Measurements from ENCODE around the gene SERP2.

SERP2 gene

DNA sequence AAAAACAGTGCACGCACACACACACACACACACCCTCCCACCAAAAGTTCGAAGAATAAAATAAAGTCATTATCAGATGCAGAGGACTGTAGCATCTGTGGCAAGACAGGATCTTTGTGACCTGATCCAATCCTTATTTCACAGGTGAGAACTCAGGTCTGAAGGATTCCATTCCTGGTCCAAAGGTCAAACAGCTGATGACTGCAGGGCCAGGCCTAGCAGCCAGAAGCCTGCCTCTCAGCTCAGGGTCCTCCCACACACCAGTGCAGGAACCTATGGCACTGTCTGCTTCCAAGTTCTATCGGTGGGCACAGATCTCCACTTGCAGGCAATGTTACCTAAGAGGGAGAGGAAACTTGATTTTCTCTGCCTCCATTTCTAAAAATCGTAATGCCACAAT, 57.5 kb downstream of the SERP2 start:
- Histone ChIP-seq H3K9me3 (ENCODE audit: control insufficient read depth, insufficient read depth, low read length) (no peaks in the 10 kb centered on the region), H3K9ac (ENCODE audit: low read depth, low read length) (no peak overlapping the region), H3K36me3 (ENCODE audit: control insufficient read depth, insufficient read depth, low read length) (peaks cover 12% of the 10 kb centered on the region), H3K4me1 (ENCODE audit: control insufficient read depth, insufficient read depth, low read length) (peaks cover 9% of the 10 kb centered on the region), H3K4me3 (ENCODE audit: low read depth, low read length) (no peak overlapping the region), H3K27me3 (ENCODE audit: control insufficient read depth, insufficient read depth, low read length) (no peaks in the 10 kb centered on the region)

GRCh38 chr13:44432650-44433049, 59.0 kb downstream of the SERP2 start:
- H3K9me3 ChIP-seq (ENCODE audit: control insufficient read depth, insufficient read depth, low read length), result no peaks in the 10 kb centered on the region
- peaks cover 12% of the 10 kb centered on the region for H3K4me1 ChIP-seq (ENCODE audit: control insufficient read depth, insufficient read depth, low read length)
- H3K9ac ChIP-seq (ENCODE audit: low read depth, low read length), result no peak overlapping the region
- peaks cover 12% of the 10 kb centered on the region for H3K36me3 ChIP-seq (ENCODE audit: control insufficient read depth, insufficient read depth, low read length)
- no peaks in the 10 kb centered on the region for H3K27me3 ChIP-seq (ENCODE audit: control insufficient read depth, insufficient read depth, low read length)
- H3K4me3 ChIP-seq (ENCODE audit: low read depth, low read length), result no peak overlapping the region

GRCh38 chr13:44433863-44434765, 60.5 kb downstream of the SERP2 start:
- H3K9ac ChIP-seq (ENCODE audit: low read depth, low read length), result peak overlapping the region; percentile 66
- no peaks in the 10 kb centered on the region for H3K9me3 ChIP-seq (ENCODE audit: control insufficient read depth, insufficient read depth, low read length)
- H3K4me3 ChIP-seq (ENCODE audit: low read depth, low read length), result peak overlapping the region; percentile 66
- H3K27me3 ChIP-seq (ENCODE audit: control insufficient read depth, insufficient read depth, low read length), result no peaks in the 10 kb centered on the region
- peaks cover 12% of the 10 kb centered on the region for H3K36me3 ChIP-seq (ENCODE audit: control insufficient read depth, insufficient read depth, low read length)
- H3K4me1 ChIP-seq (ENCODE audit: control insufficient read depth, insufficient read depth, low read length), result peaks cover 13% of the 10 kb centered on the region

- Histone ChIP-seq H3K9ac (ENCODE audit: low read depth, low read length) (peak overlapping the region; percentile 66), H3K27me3 (ENCODE audit: control insufficient read depth, insufficient read depth, low read length) (no peaks in the 10 kb centered on the region), H3K9me3 (ENCODE audit: control insufficient read depth, insufficient read depth, low read length) (no peaks in the 10 kb centered on the region), H3K4me1 (ENCODE audit: control insufficient read depth, insufficient read depth, low read length) (peaks cover 13% of the 10 kb centered on the region), H3K36me3 (ENCODE audit: control insufficient read depth, insufficient read depth, low read length) (peaks cover 12% of the 10 kb centered on the region), H3K4me3 (ENCODE audit: low read depth, low read length) (peak overlapping the region; percentile 66)
Observed at GRCh38 chr13:44434766-44435141, 61.1 kb downstream of the SERP2 start.

DNA sequence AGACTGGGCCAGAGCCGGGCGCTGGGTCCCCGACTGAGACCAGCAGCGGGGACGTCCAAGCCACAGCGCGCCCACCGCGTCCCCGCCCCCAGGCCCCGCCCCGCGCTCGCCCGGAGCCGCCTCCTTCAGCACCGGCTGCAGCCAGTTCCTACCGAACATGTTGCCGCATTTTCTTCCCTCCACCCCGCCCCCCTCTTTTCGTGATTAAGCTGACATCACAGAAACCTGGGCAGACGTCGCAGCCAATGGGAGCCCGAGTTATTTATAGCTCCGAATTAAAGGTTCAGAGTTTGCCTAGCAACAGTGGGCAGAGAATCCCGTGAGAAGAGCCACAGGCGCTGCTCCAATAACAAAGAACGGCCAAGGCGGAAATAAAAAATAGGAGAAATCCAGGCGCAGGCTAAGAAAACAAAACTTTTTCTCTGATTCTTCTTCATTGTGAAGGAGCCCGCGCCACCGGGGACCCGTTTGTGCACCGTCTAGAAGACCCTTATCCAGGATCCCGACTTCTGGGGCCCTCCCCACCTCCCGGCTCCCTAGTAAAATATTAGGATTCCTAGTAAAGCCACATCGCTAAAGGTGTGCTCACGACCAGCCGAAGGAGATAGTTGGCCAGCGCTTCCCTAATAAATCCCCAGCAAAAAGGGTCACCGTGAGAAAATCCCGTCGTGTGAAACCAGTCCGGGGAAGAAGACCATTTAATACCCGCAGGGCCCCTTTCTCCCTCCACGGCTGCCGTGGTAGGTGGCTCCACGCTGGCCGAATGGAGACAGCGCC, 61.7 kb downstream of the SERP2 start:
- Histone ChIP-seq H3K9ac (ENCODE audit: low read depth, low read length) (peak overlapping the region; percentile 99), H3K4me3 (ENCODE audit: low read depth, low read length) (peak overlapping the region; percentile 82), H3K4me1 (ENCODE audit: control insufficient read depth, insufficient read depth, low read length) (peaks cover 13% of the 10 kb centered on the region), H3K36me3 (ENCODE audit: control insufficient read depth, insufficient read depth, low read length) (peaks cover 12% of the 10 kb centered on the region), H3K27me3 (ENCODE audit: control insufficient read depth, insufficient read depth, low read length) (no peaks in the 10 kb centered on the region), H3K9me3 (ENCODE audit: control insufficient read depth, insufficient read depth, low read length) (no peaks in the 10 kb centered on the region)

DNA sequence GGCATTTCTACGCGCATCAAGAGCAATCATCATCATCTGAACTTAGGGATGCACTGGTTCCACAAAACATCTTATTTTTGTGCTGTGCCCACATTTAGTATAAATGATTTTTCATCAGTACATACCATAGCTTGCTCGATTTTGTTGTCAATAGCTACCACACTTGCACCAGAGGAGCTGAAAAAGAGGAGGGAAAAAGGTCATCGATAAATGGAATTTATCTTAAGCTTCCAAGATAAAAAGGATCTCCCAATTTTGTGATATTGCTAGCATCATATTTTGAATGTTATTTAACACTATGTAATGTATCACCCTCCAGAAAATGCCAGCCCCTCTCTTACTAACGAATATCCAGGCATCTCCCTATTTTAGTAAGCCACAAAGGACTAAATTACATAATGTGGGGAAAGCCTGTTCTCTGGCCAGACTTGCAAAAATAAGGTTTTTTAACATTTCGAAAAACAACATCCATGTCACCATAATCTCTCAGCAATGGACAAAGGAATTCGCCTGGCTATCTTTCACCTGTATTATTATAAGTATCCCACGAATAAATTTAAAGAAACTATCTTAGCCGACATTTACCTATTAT, 62.4 kb downstream of the SERP2 start:
- H3K27me3 ChIP-seq (ENCODE audit: control insufficient read depth, insufficient read depth, low read length), result no peaks in the 10 kb centered on the region
- peak overlapping the region; percentile 99 for H3K9ac ChIP-seq (ENCODE audit: low read depth, low read length)
- H3K4me3 ChIP-seq (ENCODE audit: low read depth, low read length), result peak overlapping the region; percentile 82
- H3K4me1 ChIP-seq (ENCODE audit: control insufficient read depth, insufficient read depth, low read length), result peaks cover 13% of the 10 kb centered on the region
- H3K36me3 ChIP-seq (ENCODE audit: control insufficient read depth, insufficient read depth, low read length), result peaks cover 12% of the 10 kb centered on the region
- no peaks in the 10 kb centered on the region for H3K9me3 ChIP-seq (ENCODE audit: control insufficient read depth, insufficient read depth, low read length)

GRCh38 chr13:44436589-44437337, 63.1 kb downstream of the SERP2 start:
- H3K27me3 ChIP-seq (ENCODE audit: control insufficient read depth, insufficient read depth, low read length), result no peaks in the 10 kb centered on the region
- H3K4me3 ChIP-seq (ENCODE audit: low read depth, low read length), result peak overlapping the region; percentile 82
- peak overlapping the region; percentile 99 for H3K9ac ChIP-seq (ENCODE audit: low read depth, low read length)
- H3K4me1 ChIP-seq (ENCODE audit: control insufficient read depth, insufficient read depth, low read length), result peaks cover 13% of the 10 kb centered on the region
- H3K9me3 ChIP-seq (ENCODE audit: control insufficient read depth, insufficient read depth, low read length), result no peaks in the 10 kb centered on the region
- H3K36me3 ChIP-seq (ENCODE audit: control insufficient read depth, insufficient read depth, low read length), result peaks cover 12% of the 10 kb centered on the region

- peak overlapping the region; percentile 54 for H3K4me3 ChIP-seq (ENCODE audit: low read depth, low read length)
- H3K9me3 ChIP-seq (ENCODE audit: control insufficient read depth, insufficient read depth, low read length), result no peaks in the 10 kb centered on the region
- peaks cover 12% of the 10 kb centered on the region for H3K36me3 ChIP-seq (ENCODE audit: control insufficient read depth, insufficient read depth, low read length)
- H3K27me3 ChIP-seq (ENCODE audit: control insufficient read depth, insufficient read depth, low read length), result no peaks in the 10 kb centered on the region
- no peak overlapping the region for H3K9ac ChIP-seq (ENCODE audit: low read depth, low read length)
- H3K4me1 ChIP-seq (ENCODE audit: control insufficient read depth, insufficient read depth, low read length), result peaks cover 13% of the 10 kb centered on the region
Observed at GRCh38 chr13:44437356-44438233, 64.0 kb downstream of the SERP2 start.

- Histone ChIP-seq H3K36me3 (ENCODE audit: control insufficient read depth, insufficient read depth, low read length) (peaks cover 12% of the 10 kb centered on the region), H3K4me1 (ENCODE audit: control insufficient read depth, insufficient read depth, low read length) (peaks cover 13% of the 10 kb centered on the region), H3K9ac (ENCODE audit: low read depth, low read length) (no peak overlapping the region), H3K27me3 (ENCODE audit: control insufficient read depth, insufficient read depth, low read length) (no peaks in the 10 kb centered on the region), H3K9me3 (ENCODE audit: control insufficient read depth, insufficient read depth, low read length) (no peaks in the 10 kb centered on the region), H3K4me3 (ENCODE audit: low read depth, low read length) (no peak overlapping the region)
Observed at GRCh38 chr13:44438234-44438579, 64.6 kb downstream of the SERP2 start.

DNA sequence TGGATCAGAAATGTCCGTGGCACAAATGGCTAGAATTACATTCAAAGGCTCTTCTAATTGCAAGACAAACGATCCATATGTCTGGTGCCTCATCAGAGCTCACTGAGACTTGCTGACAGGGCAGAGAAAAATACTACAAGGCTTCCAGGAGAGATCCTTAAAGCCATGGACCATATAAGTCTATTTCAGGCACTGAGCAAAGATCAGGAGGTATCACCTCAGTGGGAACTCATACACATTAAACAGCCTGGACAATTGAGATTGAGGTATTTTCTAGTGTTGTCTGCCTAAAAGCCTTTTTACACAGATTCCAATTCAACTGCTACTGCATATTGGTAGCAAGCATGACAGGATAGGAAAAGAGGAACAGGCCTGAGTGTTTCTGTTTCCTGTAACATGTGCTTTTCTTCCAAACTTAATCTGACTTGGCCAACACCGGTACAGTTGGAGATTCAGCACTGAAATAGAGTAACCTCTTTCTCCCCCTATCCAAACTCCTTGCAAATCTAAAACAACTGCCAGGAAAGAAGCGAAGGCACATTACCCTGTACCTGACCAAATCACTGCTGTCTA, 65.9 kb downstream of the SERP2 start:
- H3K36me3 ChIP-seq (ENCODE audit: control insufficient read depth, insufficient read depth, low read length), result peaks cover under 1% of the 10 kb centered on the region
- H3K27me3 ChIP-seq (ENCODE audit: control insufficient read depth, insufficient read depth, low read length), result no peaks in the 10 kb centered on the region
- no peak overlapping the region for H3K4me3 ChIP-seq (ENCODE audit: low read depth, low read length)
- H3K4me1 ChIP-seq (ENCODE audit: control insufficient read depth, insufficient read depth, low read length), result peaks cover 7% of the 10 kb centered on the region
- no peak overlapping the region for H3K9ac ChIP-seq (ENCODE audit: low read depth, low read length)
- no peaks in the 10 kb centered on the region for H3K9me3 ChIP-seq (ENCODE audit: control insufficient read depth, insufficient read depth, low read length)

Measured in iPS-15b (cell line).